ENCODE data around the gene RFLNA. TPM values are rescaled to one million over a fixed set of nuclear protein-coding genes. Genes with fewer than 3 reads are reported as not detected.

Gene RFLNA, protein sequence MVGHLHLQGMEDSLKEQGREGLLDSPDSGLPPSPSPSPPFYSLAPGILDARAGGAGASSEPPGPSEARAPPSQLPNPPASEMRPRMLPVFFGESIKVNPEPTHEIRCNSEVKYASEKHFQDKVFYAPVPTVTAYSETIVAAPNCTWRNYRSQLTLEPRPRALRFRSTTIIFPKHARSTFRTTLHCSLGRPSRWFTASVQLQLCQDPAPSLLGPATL
- 4.6 and 4.9 TPM in 2 replicates for total RNA-seq (2014; rRNA removed; shearing (Covaris generic))
- polyA plus RNA-seq (2016; fragmentation: Nextera tagmentation; extraction: Ambion mirVana) = 0.86 and 1.2 TPM in 2 replicates

- Histone ChIP-seq H3K79me2 (ENCODE audit: insufficient read depth) (no peaks in the 10 kb centered on the region), H3K36me3 (ENCODE audit: low read depth) (no peaks in the 10 kb centered on the region), H3K4me2 (ENCODE audit: unreplicated experiment) (peak within 1 kb of the TSS; percentile 28), H4K20me1 (ENCODE audit: insufficient read depth) (no peaks in the 10 kb centered on the region), H3F3A (ENCODE audit: insufficient read depth) (peaks cover 9% of the 10 kb centered on the region), H2AFZ (peak within 1 kb of the TSS; percentile 83), H3K4me1 (ENCODE audit: insufficient read depth) (peaks cover 6% of the 10 kb centered on the region), H3K27ac (no peak within 1 kb of the TSS), H3K27me3 (replicated peaks; ENCODE audit: insufficient read depth) (peaks cover 3% of the 10 kb centered on the region), H3K9ac (no peak within 1 kb of the TSS), H3K9me2 (ENCODE audit: insufficient read depth) (no peaks in the 10 kb centered on the region), H3K9me3 (ENCODE audit: low read depth) (no peaks in the 10 kb centered on the region), H3K4me3 (peak within 1 kb of the TSS; percentile 59)
- DNase-seq = peak; percentile 55
- TF ChIP-seq EZH2phosphoT487 (IDR thresholded peaks at IDR 0.05; ENCODE audit: insufficient read depth, low read depth) = no peak
- no peak for TF ChIP-seq EZH2 (IDR thresholded peaks at IDR 0.05; ENCODE audit: insufficient read depth, poor library complexity, severe bottlenecking)
- 10 to 13% methylated on average over 13 to 21 of the region's 66 CpGs for WGBS, 2 experiments (ENCODE audit: low coverage in 1 of 2, low lambda C conversion rate in 2 of 2, missing lambda C conversion rate in 2 of 2)
- in situ Hi-C loops (cut with MboI) = no loop called here
Measured at GRCh38 chr12:124294780-124295341, at the start of gene RFLNA. RFLNA (plus strand) TSS chr12:124295093; CDS start chr12:124295430, 337 bp downstream.

DNA sequence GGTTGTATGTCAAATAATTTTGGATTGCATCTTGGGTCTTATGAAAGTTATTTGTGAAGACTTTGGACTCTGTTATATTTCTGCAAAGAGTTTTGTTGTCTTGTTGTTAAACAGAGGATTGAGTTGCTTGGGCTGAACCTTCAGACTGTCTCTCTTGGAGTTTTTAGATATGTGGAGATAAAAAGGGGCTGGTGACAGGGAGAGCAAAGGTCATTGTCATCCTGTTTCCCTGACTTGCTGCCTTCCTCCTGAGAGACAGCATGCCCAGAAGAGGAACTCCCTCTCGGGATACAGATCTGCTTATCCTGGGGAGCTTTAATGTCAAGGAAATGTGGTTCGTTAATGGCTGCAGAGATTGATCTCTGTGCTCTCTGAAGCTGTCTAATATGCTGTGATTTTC, 47.6 kb upstream of the RFLNA start:
- in situ Hi-C loops (cut with MboI) = no loop called here

DNA sequence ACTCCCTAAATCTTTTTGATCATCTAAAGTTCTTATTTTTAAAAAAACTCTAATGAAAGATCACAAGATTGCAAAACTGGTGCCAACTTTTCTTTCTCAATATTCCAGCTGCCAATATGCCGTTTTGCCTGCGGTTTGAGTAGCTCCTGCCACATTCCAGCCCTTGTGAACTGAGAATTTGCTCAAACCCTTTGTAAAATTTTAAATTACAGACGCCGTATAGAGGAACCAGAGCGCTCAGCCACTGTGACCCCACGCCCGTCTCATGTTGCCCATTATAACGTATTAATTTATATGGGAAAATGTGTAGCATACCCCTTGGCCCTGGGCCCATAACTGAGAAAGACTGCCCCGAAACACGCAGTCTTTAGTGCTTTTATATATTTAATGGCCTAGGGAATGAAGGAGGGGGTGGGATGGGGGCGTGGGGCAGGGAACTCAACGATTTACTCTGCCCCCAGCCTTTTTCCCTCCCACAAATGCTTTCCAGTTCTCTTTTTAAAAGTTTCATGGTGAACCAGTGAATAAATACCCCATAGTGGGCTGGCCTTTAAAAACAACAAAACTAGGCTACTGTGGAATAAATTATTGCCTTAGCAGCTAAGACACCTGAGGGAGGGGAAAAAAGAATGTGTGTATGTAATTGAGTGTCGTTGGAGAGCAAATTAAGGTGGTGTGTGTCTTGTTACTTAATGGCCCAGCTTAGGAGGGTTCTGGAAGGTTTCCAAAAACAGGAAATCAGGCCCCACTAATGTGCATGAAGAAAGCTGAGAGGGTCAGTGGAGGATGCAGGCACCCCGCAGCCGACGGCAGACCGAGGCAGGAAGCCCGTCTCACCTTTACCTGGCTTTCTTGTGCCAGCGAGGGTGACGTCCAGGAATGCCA, 45.7 kb upstream of the RFLNA start:
- DNase-seq = peak; percentile 50
- no peak for TF ChIP-seq EZH2 (IDR thresholded peaks at IDR 0.05; ENCODE audit: insufficient read depth, poor library complexity, severe bottlenecking)
- no peak for TF ChIP-seq EZH2phosphoT487 (IDR thresholded peaks at IDR 0.05; ENCODE audit: insufficient read depth, low read depth)
- Histone ChIP-seq H3F3A (ENCODE audit: insufficient read depth) (no peaks in the 10 kb centered on the region), H3K36me3 (ENCODE audit: low read depth) (no peaks in the 10 kb centered on the region), H3K4me3 (no peak overlapping the region), H3K9ac (no peak overlapping the region), H2AFZ (0 out of 2 replicates have a peak overlapping the region, but pooled peaks have one; percentile 43), H3K4me2 (ENCODE audit: unreplicated experiment) (no peak overlapping the region), H3K27ac (no peak overlapping the region), H3K79me2 (ENCODE audit: insufficient read depth) (no peaks in the 10 kb centered on the region), H3K9me2 (ENCODE audit: insufficient read depth) (no peaks in the 10 kb centered on the region), H4K20me1 (ENCODE audit: insufficient read depth) (no peaks in the 10 kb centered on the region), H3K9me3 (ENCODE audit: low read depth) (no peaks in the 10 kb centered on the region), H3K27me3 (replicated peaks; ENCODE audit: insufficient read depth) (no peaks in the 10 kb centered on the region), H3K4me1 (ENCODE audit: insufficient read depth) (peaks cover 8% of the 10 kb centered on the region; the same call in 1 of the 2 replicates)
- in situ Hi-C loops (cut with MboI) = no loop called here
- 56 to 58% methylated on average over 20 of the region's 20 CpGs for WGBS, 2 experiments (ENCODE audit: low coverage in 1 of 2, low lambda C conversion rate in 2 of 2, missing lambda C conversion rate in 2 of 2)

More for the DNA sequence above, 47.6 kb upstream of the RFLNA start:
- Histone ChIP-seq H3K4me1 (ENCODE audit: insufficient read depth) (peaks cover 8% of the 10 kb centered on the region; the same call in 1 of the 2 replicates), H3K27ac (no peak overlapping the region), H2AFZ (no peak overlapping the region), H3K36me3 (ENCODE audit: low read depth) (no peaks in the 10 kb centered on the region), H3K4me2 (ENCODE audit: unreplicated experiment) (no peak overlapping the region), H3K79me2 (ENCODE audit: insufficient read depth) (no peaks in the 10 kb centered on the region), H3K27me3 (replicated peaks; ENCODE audit: insufficient read depth) (no peaks in the 10 kb centered on the region), H3F3A (ENCODE audit: insufficient read depth) (no peaks in the 10 kb centered on the region), H3K9me3 (ENCODE audit: low read depth) (no peaks in the 10 kb centered on the region), H3K9me2 (ENCODE audit: insufficient read depth) (no peaks in the 10 kb centered on the region), H3K9ac (no peak overlapping the region), H4K20me1 (ENCODE audit: insufficient read depth) (no peaks in the 10 kb centered on the region), H3K4me3 (no peak overlapping the region)
- WGBS, 2 experiments (ENCODE audit: low coverage in 1 of 2, low lambda C conversion rate in 2 of 2, missing lambda C conversion rate in 2 of 2) = 69 to 74% methylated on average over 2 of the region's 2 CpGs
- no peak for TF ChIP-seq EZH2phosphoT487 (IDR thresholded peaks at IDR 0.05; ENCODE audit: insufficient read depth, low read depth)
- TF ChIP-seq EZH2 (IDR thresholded peaks at IDR 0.05; ENCODE audit: insufficient read depth, poor library complexity, severe bottlenecking) = no peak
- DNase-seq = no peak

DNA sequence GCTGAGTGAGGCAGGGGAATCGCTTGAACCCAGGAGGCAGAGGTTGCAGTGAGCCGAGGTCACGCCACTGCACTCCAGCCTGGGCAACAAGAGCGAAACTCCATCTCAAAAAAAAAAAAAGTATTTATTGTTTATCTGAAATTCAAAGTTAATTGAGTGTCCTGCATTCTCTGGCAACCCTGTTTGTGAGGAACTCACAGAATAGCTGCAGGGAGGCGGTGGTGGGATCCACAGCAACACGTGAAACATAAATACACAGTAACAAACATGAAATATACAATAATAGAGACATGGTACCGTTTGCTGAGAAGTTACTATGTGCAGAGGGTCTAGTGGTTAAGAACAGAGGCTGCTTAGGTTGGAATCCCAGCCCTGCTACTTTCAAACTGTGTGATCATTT, 43.7 kb upstream of the RFLNA start:
- no peak for DNase-seq
- H3K4me3 ChIP-seq = no peak overlapping the region
- in situ Hi-C loops (cut with MboI) = no loop called here
- H3K36me3 ChIP-seq (ENCODE audit: low read depth) = no peaks in the 10 kb centered on the region
- no peak overlapping the region for H2AFZ ChIP-seq
- H3K79me2 ChIP-seq (ENCODE audit: insufficient read depth) = no peaks in the 10 kb centered on the region
- H3K4me1 ChIP-seq (ENCODE audit: insufficient read depth) = peaks cover 8% of the 10 kb centered on the region; the same call in 1 of the 2 replicates
- no peak for TF ChIP-seq EZH2phosphoT487 (IDR thresholded peaks at IDR 0.05; ENCODE audit: insufficient read depth, low read depth)
- TF ChIP-seq EZH2 (IDR thresholded peaks at IDR 0.05; ENCODE audit: insufficient read depth, poor library complexity, severe bottlenecking) = no peak
- no peak overlapping the region for H3K27ac ChIP-seq
- no peak overlapping the region for H3K9ac ChIP-seq
- H3K27me3 ChIP-seq (replicated peaks; ENCODE audit: insufficient read depth) = no peaks in the 10 kb centered on the region; the same call in 1 of the 2 replicates
- no peaks in the 10 kb centered on the region for H3F3A ChIP-seq (ENCODE audit: insufficient read depth)
- H4K20me1 ChIP-seq (ENCODE audit: insufficient read depth) = no peaks in the 10 kb centered on the region
- H3K9me2 ChIP-seq (ENCODE audit: insufficient read depth) = no peaks in the 10 kb centered on the region
- 84 to 87% methylated on average over 7 of the region's 7 CpGs for WGBS, 2 experiments (ENCODE audit: low coverage in 1 of 2, low lambda C conversion rate in 2 of 2, missing lambda C conversion rate in 2 of 2)
- no peak overlapping the region for H3K4me2 ChIP-seq (ENCODE audit: unreplicated experiment)
- no peaks in the 10 kb centered on the region for H3K9me3 ChIP-seq (ENCODE audit: low read depth)
